H9 (cell line): Measurements from ENCODE around the gene TNPO1. TPM values are rescaled to one million over a fixed set of nuclear protein-coding genes. Genes with fewer than 3 reads are reported as not detected.

Experiments used
- DNase-seq: peaks from one replicate; pipeline ENCODE4 v3.0.0-alpha.2; 2017
- H2AFZ ChIP-seq: one replicate; pipeline ENCODE4 v1.6.1; 2013; ENCODE audit warnings: mild to moderate bottlenecking, low read length, control low read depth, moderate library complexity
- H2AK5ac ChIP-seq: 2 replicates; pipeline ENCODE4 v1.6.1; 2013; ENCODE audit warnings: low read length, control low read depth, mixed read lengths; ENCODE audit not compliant: insufficient read length
- H2BK120ac ChIP-seq: one replicate; pipeline ENCODE4 v1.6.1; 2013; ENCODE audit warnings: low read depth, mild to moderate bottlenecking, low read length, control low read depth, inconsistent platforms; ENCODE audit not compliant: poor library complexity, severe bottlenecking
- H2BK12ac ChIP-seq: 2 replicates; pipeline ENCODE4 v1.6.1; 2013; ENCODE audit warnings: low read length, control low read depth, mixed read lengths, low read depth; ENCODE audit not compliant: insufficient read length
- H2BK15ac ChIP-seq: 2 replicates; pipeline ENCODE4 v1.6.1; 2013; ENCODE audit warnings: low read depth, low read length, control low read depth
- H2BK20ac ChIP-seq: one replicate; pipeline ENCODE4 v1.6.1; 2013; ENCODE audit warnings: low read depth, mild to moderate bottlenecking, low read length, control low read depth, inconsistent platforms; ENCODE audit not compliant: poor library complexity, severe bottlenecking
- H2BK5ac ChIP-seq: 2 replicates; pipeline ENCODE4 v1.6.1; 2013; ENCODE audit warnings: low read length, control low read depth, mixed read lengths; ENCODE audit not compliant: insufficient read length
- H3K14ac ChIP-seq: 2 replicates; pipeline ENCODE4 v1.6.1; 2013; ENCODE audit warnings: low read length, control low read depth; ENCODE audit not compliant: insufficient read depth
- H3K18ac ChIP-seq: 2 replicates; pipeline ENCODE4 v1.6.1; 2013; ENCODE audit warnings: low read depth, mild to moderate bottlenecking, mixed read lengths, low read length, control low read depth; ENCODE audit not compliant: insufficient read length
- H3K23ac ChIP-seq: 2 replicates; pipeline ENCODE4 v1.6.1; 2013; ENCODE audit warnings: low read length, control low read depth, mixed read lengths, low read depth; ENCODE audit not compliant: insufficient read length
- H3K23me2 ChIP-seq: 2 replicates; pipeline ENCODE4 v1.6.1; 2013; ENCODE audit warnings: low read depth, mild to moderate bottlenecking, mixed read lengths, low read length, control low read depth; ENCODE audit not compliant: insufficient read length, poor library complexity, severe bottlenecking
- H3K27ac ChIP-seq: 2 replicates; pipeline ENCODE4 v1.5.1; 2013; ENCODE audit warnings: low read length, control low read depth, mixed read lengths, low read depth; ENCODE audit not compliant: insufficient read length
- H3K27me3 ChIP-seq: 2 replicates; pipeline ENCODE4 v1.6.1; 2013; ENCODE audit warnings: low read length, control low read depth, inconsistent platforms; ENCODE audit not compliant: insufficient read depth
- H3K4ac ChIP-seq: 2 replicates; pipeline ENCODE4 v1.6.1; 2013; ENCODE audit warnings: low read depth, mild to moderate bottlenecking, control low read depth, inconsistent platforms, low read length, moderate library complexity
- H3K4me1 ChIP-seq: 2 replicates; pipeline ENCODE4 v1.6.1; 2013; ENCODE audit warnings: low read length, control low read depth, inconsistent platforms; ENCODE audit not compliant: insufficient read depth
- H3K4me2 ChIP-seq: 2 replicates; pipeline ENCODE4 v1.6.1; 2013; ENCODE audit warnings: low read length, control low read depth, mixed read lengths; ENCODE audit not compliant: insufficient read length, insufficient read depth
- H3K56ac ChIP-seq: 2 replicates; pipeline ENCODE4 v1.6.1; 2013; ENCODE audit warnings: low read depth, mild to moderate bottlenecking, mixed read lengths, low read length, control low read depth; ENCODE audit not compliant: insufficient read length
- H3K79me1 ChIP-seq: 2 replicates; pipeline ENCODE4 v1.6.1; 2013; ENCODE audit warnings: low read depth, mild to moderate bottlenecking, moderate library complexity, low read length, control low read depth, inconsistent platforms; ENCODE audit not compliant: insufficient read depth, poor library complexity, severe bottlenecking
- H3K79me2 ChIP-seq: 2 replicates; pipeline ENCODE4 v1.6.1; 2013; ENCODE audit warnings: low read length, control low read depth, inconsistent platforms; ENCODE audit not compliant: insufficient read depth
- H3K9ac ChIP-seq: 2 replicates; pipeline ENCODE4 v1.6.1; 2013; ENCODE audit warnings: low read length, control low read depth, mixed read lengths; ENCODE audit not compliant: insufficient read length; ENCODE audit errors: extremely low read depth
- H3K9me3 ChIP-seq: one replicate; pipeline ENCODE4 v1.6.1; 2013; ENCODE audit warnings: low read depth, low read length, inconsistent platforms; ENCODE audit not compliant: control insufficient read depth
- H3T11ph ChIP-seq: one replicate; pipeline ENCODE4 v1.6.1; 2013; ENCODE audit warnings: mild to moderate bottlenecking, low read length, control low read depth, inconsistent platforms
- H4K20me1 ChIP-seq: one replicate; pipeline ENCODE4 v1.6.1; 2013; ENCODE audit not compliant: control insufficient read depth, insufficient read length, insufficient read depth
- H4K5ac ChIP-seq: 2 replicates; pipeline ENCODE4 v1.6.1; 2013; ENCODE audit warnings: low read depth, mild to moderate bottlenecking, mixed read lengths, low read length, control low read depth; ENCODE audit not compliant: insufficient read length
- H4K8ac ChIP-seq: replicated peaks from 2 replicates; pipeline ENCODE4 v1.6.1; 2013; ENCODE audit warnings: low read length, control low read depth, mixed read lengths, low read depth; ENCODE audit not compliant: insufficient read length
- H4K91ac ChIP-seq: 2 replicates; pipeline ENCODE4 v1.6.1; 2013; ENCODE audit warnings: low read depth, mild to moderate bottlenecking, moderate library complexity, mixed read lengths, low read length, control low read depth; ENCODE audit not compliant: insufficient read length
- H3K27ac Mint-ChIP-seq, 3 experiments: 2 replicates in 2 of 3; 3 replicates in 1 of 3; pipeline ENCODE4 v1.8.0; 2020 to 2021; ENCODE audit warnings: mixed read lengths in 3 of 3, mild to moderate bottlenecking in 1 of 3, moderate library complexity in 1 of 3
- H3K27me3 Mint-ChIP-seq: 2 replicates; pipeline ENCODE4 v1.8.0; 2021; ENCODE audit warnings: low read depth, mild to moderate bottlenecking, moderate library complexity, mixed read lengths
- H3K36me3 Mint-ChIP-seq, 3 experiments: 2 replicates in 2 of 3; 3 replicates in 1 of 3; pipeline ENCODE4 v1.8.0; 2020 to 2021; ENCODE audit warnings: low read depth in 3 of 3, mixed read lengths in 3 of 3; ENCODE audit not compliant: insufficient read depth in 1 of 3
- H3K4me1 Mint-ChIP-seq, 2 experiments: 2 replicates each; pipeline ENCODE4 v1.8.0; 2020; ENCODE audit warnings: mixed read lengths in 2 of 2
- H3K4me3 Mint-ChIP-seq, 2 experiments: 2 replicates in 1 of 2; 3 replicates in 1 of 2; pipeline ENCODE4 v1.8.0; 2020 to 2021; ENCODE audit warnings: mild to moderate bottlenecking in 2 of 2, mixed read lengths in 2 of 2, moderate library complexity in 1 of 2
- H3K9me3 Mint-ChIP-seq, 2 experiments: 2 replicates in 1 of 2; 3 replicates in 1 of 2; pipeline ENCODE4 v1.8.0; 2020; ENCODE audit warnings: mild to moderate bottlenecking in 2 of 2, mixed read lengths in 2 of 2, moderate library complexity in 1 of 2
- WGBS: extraction: QIAGEN DNeasy Blood & Tissue Kit; methylation state at CpG from one replicate; pipeline ENCODE4 v1.1.7; 2013; ENCODE audit warnings: missing lambda C conversion rate, low lambda C conversion rate, mixed read lengths; ENCODE audit not compliant: insufficient read length; ENCODE audit errors: extremely low coverage; 5-methylcytosine and 5-hydroxymethylcytosine counted together
- total RNA-seq: library from RNA; stranded (reverse); gene quantifications from 2 replicates; pipeline ENCODE4 v1.2.1, GENCODE V29; 2021
- TF ChIP-seq, protein P1 (sequence below): fragments of 200-600 bp; sonication (generic); conservative IDR thresholded peaks from 3 replicates; pipeline ENCODE4 v1.8.0; 2021; ENCODE audit warnings: antibody characterized with exemption, mild to moderate bottlenecking

TNPO1 gene
- total RNA-seq, 1 experiment from 2014 or later = 164 TPM

DNA sequence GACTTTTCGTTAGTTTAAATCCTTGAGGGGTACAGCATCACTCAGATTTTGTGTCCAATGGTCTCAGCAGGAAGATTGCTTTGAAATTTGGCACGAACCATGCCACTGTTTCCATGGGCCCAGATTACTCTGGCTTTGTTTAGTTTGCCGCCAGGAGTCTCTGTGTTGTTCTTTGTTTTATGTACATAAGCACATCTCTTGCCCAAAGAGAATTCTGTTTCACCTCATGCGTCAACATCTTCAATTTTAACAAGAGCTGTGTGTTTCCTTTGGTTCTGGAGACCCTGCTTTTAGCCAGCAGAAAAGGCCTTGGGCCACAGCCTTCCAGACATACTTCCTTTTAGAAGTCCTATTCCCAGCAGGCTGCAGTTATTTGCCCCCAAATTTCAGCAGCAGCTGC, 62.4 kb downstream of the TNPO1 start:
- DNase-seq = no peak

More for the DNA sequence above, 62.4 kb downstream of the TNPO1 start:
- Histone ChIP-seq H3K23ac (no peak overlapping the region), H4K20me1 (no peaks in the 10 kb centered on the region), H3K23me2 (no peaks in the 10 kb centered on the region), H3K27me3 (no peaks in the 10 kb centered on the region), H3K79me1 (no peaks in the 10 kb centered on the region), H2AK5ac (no peak overlapping the region), H2BK120ac (no peak overlapping the region), H4K8ac (no peak overlapping the region), H4K91ac (no peak overlapping the region), H3K9me3 (no peaks in the 10 kb centered on the region), H3K9ac (no peak overlapping the region), H4K5ac (no peak overlapping the region), H3K79me2 (no peaks in the 10 kb centered on the region), H2AFZ (no peak overlapping the region), H2BK15ac (no peak overlapping the region), H2BK12ac (no peak overlapping the region), H3K4me1 (no peaks in the 10 kb centered on the region), H3T11ph (no peak overlapping the region), H3K27ac (no peak overlapping the region), H3K56ac (no peak overlapping the region), H3K4ac (no peak overlapping the region), H2BK5ac (no peak overlapping the region), H3K14ac (no peak overlapping the region), H3K18ac (no peak overlapping the region), H3K4me2 (no peak overlapping the region), H2BK20ac (no peak overlapping the region)
- Mint-ChIP-seq H3K27me3 (no peaks in the 10 kb centered on the region), H3K27ac (peak overlapping the region in 1 of 3 experiments; percentile 33; a peak in 1 of 7 replicates), H3K36me3 (peaks cover 26 to 83% (median 63%) of the 10 kb centered on the region in 3 experiments; a peak in 6 of 7 replicates), H3K4me3 (no peak overlapping the region), H3K4me1 (no peaks in the 10 kb centered on the region), H3K9me3 (no peaks in the 10 kb centered on the region)
- TF ChIP-seq, protein P1, sequence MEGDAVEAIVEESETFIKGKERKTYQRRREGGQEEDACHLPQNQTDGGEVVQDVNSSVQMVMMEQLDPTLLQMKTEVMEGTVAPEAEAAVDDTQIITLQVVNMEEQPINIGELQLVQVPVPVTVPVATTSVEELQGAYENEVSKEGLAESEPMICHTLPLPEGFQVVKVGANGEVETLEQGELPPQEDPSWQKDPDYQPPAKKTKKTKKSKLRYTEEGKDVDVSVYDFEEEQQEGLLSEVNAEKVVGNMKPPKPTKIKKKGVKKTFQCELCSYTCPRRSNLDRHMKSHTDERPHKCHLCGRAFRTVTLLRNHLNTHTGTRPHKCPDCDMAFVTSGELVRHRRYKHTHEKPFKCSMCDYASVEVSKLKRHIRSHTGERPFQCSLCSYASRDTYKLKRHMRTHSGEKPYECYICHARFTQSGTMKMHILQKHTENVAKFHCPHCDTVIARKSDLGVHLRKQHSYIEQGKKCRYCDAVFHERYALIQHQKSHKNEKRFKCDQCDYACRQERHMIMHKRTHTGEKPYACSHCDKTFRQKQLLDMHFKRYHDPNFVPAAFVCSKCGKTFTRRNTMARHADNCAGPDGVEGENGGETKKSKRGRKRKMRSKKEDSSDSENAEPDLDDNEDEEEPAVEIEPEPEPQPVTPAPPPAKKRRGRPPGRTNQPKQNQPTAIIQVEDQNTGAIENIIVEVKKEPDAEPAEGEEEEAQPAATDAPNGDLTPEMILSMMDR = no peak
- whole genome bisulfite sequencing = no CpG with 5 or more reads among the region's 4 CpGs
